ENCODE measurements around the gene HOXA5. TPM values are rescaled to one million over a fixed set of nuclear protein-coding genes. Genes with fewer than 3 reads are reported as not detected.

Gene HOXA5
- total and polyA plus RNA-seq, 10 of the 15 experiments (the other 5 are each of a cell fraction or from before 2014, with no cell fraction given), result 0.05 to 0.13 TPM; not detected in 8

DNA sequence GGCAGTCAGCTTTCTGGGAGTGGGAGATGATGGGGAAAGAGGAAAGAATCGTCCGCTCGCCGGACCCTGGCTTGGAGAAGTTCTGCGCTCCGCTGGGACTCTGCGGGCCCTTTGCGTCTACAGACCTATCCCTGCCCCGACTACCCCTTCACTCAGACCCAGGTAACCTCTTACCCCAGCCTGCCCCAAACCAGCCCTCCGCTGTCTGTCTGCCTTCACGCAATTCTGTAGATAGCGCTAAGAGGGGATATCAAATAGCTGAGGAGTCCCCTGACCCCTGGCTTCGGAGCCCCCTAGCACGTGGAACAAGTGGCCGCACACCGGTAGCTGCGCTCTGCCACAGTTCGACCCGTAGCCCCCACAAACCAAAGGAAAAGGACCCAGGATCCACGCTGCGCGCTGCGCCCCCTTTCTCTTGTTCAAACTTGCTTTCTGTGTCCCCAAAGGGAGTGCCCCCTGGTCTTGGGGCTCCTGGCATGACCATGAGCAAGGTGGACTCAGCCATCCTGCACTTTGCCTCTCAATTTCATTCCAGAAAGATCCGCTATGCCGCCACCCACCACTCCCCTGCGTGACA is 19.9 kb downstream of the HOXA5 start:
- TF ChIP-seq JUND (IDR thresholded peaks at IDR 0.05; ENCODE audit: low read depth, low read length) (no peak), ZNF24 (IDR thresholded peaks at IDR 0.05) (no peak), SMAD5 (IDR thresholded peaks at IDR 0.05; ENCODE audit: low read depth) (no peak), TARDBP (IDR thresholded peaks at IDR 0.05; ENCODE audit: borderline replicate concordance) (no peak), NBN (IDR thresholded peaks at IDR 0.05) (no peak), TAF1 (IDR thresholded peaks at IDR 0.05; ENCODE audit: borderline replicate concordance, low read depth, low read length) (no peak), CHD1 (IDR thresholded peaks at IDR 0.05; ENCODE audit: low read depth, low read length) (no peak), FOXM1 (IDR thresholded peaks at IDR 0.05; ENCODE audit: low read depth, low read length) (no peak), TCF12 (IDR thresholded peaks at IDR 0.05; ENCODE audit: low read depth, low read length) (no peak), SPI1 (IDR thresholded peaks at IDR 0.05; ENCODE audit: borderline replicate concordance, insufficient read depth, low read depth, low read length) (no peak), HCFC1 (IDR thresholded peaks at IDR 0.05; ENCODE audit: low read length) (no peak), CHD2 (IDR thresholded peaks at IDR 0.05; ENCODE audit: borderline replicate concordance, low read depth, low read length) (no peak)
- DNase-seq (ENCODE audit: low read depth, low spot score) (no peak), FAIRE-seq (no peak), ATAC-seq (no peak)
- Histone ChIP-seq H3K36me3 (ENCODE audit: control insufficient read depth in 2 of 2, insufficient read depth in 2 of 2, low read length in 1 of 2) (no peaks in the 10 kb centered on the region), H3K79me2 (ENCODE audit: control insufficient read depth, insufficient read depth, low read length) (no peaks in the 10 kb centered on the region), H3K4me1 (ENCODE audit: control insufficient read depth, insufficient read depth, low read length) (no peaks in the 10 kb centered on the region), H3K9me3 (replicated peaks; ENCODE audit: control insufficient read depth, insufficient read depth, low read length) (no peaks in the 10 kb centered on the region), H4K20me1 (ENCODE audit: control insufficient read depth, insufficient read depth) (no peaks in the 10 kb centered on the region), H3K27me3 (replicated peaks in 1 of 2; ENCODE audit: control insufficient read depth in 2 of 2, insufficient read depth in 2 of 2, low read length in 1 of 2) (peaks cover 0 to 2% of the 10 kb centered on the region in 2 experiments; a peak in 3 of 4 replicates), H2AFZ (ENCODE audit: control insufficient read depth, low read depth, low read length) (no peak overlapping the region), H3K27ac (ENCODE audit: control insufficient read depth, insufficient read depth) (no peak overlapping the region), H3K4me3 (no peak overlapping the region), H3K4me2 (ENCODE audit: control insufficient read depth, insufficient read depth) (no peak overlapping the region), H3K9ac (ENCODE audit: control insufficient read depth, insufficient read depth, low read length) (no peak overlapping the region)
- SMC1A ChIA-PET (ENCODE audit: uncharacterized antibody, unreplicated experiment), result no interaction called here
- RAD21 ChIA-PET (ENCODE audit: unreplicated experiment), result no interaction called here
- intact Hi-C loops (cut with micrococcal nuclease; ENCODE audit: unreplicated experiment) (no loop called here), in situ Hi-C loops (cut with MboI) (no loop called here)
- WGBS (ENCODE audit: insufficient coverage, insufficient replicate concordance, low lambda C conversion rate, missing lambda C conversion rate), result 84% methylated on average over 26 of the region's 26 CpGs
- POLR2A ChIA-PET, result no interaction called here
- CTCF ChIA-PET, result no interaction called here
- BruUV-seq (replicated peaks), result no TSS peak
